HG03097 (cell line): Measurements from ENCODE around the gene RIN1.
"Not testable (repeated sequence)": the region's sequence is repeated elsewhere in the genome, so short reads cannot be mapped to it uniquely, and the experiment has no call there.

ENCODE experiments used
- ATAC-seq: cut with Tn5 transposase; IDR thresholded peaks from one replicate; pipeline ENCODE4 v1.9.1; 2021; ENCODE audit not compliant: unreplicated experiment, low FRiP score

RIN1 gene

DNA sequence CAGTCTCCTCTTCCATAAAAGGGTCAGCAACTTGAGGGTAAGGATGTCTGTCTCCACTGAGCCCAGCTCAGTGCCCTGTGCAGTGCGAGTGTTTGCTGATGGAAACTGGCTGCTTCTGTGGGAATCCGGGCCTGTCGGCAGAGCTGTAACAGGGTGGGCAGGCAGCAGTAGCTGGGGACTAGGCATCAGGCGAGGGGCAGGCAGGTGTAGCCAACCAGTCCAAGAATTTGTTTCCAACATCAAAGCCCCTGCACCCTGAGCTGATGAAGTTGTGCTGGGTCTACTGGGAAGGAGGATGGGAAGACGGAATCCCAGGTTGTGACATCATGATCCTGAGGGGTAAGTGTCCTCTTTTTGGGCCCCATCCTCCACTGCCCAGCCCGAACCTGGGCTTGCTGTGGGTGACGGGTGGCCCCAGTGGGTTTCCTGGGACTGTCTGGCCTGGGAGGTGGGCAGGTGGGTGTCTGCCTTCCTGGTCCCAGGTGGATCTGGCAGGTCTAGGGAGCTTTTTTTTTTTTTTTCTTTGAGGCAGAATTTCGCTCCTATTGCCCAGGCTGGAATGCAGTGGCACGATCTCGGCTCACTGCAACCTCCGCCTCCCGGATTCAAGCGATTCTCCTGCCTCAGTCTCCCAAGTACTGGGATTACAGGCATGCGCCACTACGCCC lies 24.3 kb upstream of the RIN1 start:
- ATAC-seq, result no peak

DNA sequence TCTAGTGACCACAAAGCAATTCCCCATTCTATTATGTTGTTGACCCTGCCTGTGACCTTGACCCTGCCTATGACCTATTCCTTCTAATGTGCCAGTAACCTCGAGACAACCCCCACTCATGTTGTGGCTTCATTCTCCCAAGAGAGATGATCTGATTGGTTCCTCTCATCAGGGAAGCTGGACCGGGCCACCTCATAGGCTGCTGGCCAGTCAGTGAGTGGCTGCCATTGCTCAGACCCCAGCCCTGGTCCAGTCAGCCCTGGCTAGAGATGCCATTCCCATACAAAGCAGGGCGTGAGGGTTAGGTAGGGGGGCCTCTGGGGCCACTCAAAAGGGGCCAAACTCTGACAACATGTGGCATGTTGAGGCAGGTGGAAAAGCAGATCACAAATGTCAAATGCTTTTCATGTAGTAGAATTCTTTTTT lies 23.4 kb upstream of the RIN1 start:
- ATAC-seq, result no peak

DNA sequence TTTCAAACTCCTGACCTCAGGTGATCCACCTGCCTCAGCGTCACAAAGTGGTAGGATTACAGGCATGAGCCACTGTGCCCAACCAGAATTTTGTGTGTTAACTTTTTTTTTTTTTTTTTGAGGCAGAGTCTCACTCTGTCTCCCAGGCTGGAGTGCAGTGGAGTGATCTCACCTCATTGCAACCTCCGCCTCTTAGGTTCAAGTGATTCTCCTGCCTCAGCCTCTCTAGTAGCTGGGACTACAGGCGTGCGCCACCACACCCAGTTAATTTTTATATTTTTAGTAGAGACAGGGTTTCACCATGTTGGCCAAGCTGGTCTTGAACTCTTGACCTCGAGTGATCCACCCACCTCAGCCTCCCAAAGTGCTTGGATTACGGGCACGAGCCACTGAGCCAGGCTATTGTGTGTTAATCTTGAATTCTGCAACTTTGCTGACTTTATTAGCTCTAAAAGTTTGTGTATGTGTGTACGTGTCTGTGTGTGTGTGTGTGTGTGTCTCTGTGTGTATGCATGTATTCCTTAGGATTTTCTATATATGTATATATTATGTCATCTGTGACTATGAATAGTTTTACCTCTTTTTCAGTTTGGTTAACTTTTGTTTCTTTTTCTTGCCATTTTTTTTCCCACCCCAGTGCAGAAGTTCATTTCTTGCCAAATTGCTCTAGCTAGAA lies 14.5 kb upstream of the RIN1 start:
- not testable (repeated sequence) for ATAC-seq

GRCh38 chr11:66349084-66349386 lies 12.8 kb upstream of the RIN1 start:
- ATAC-seq, result no peak

GRCh38 chr11:66347425-66348276 lies 11.4 kb upstream of the RIN1 start, which contains the start of gene B4GAT1:
Gene B4GAT1 (minus strand): TSS chr11:66347629. CDS start chr11:66347545, 84 bp downstream.
- no peak for ATAC-seq

DNA sequence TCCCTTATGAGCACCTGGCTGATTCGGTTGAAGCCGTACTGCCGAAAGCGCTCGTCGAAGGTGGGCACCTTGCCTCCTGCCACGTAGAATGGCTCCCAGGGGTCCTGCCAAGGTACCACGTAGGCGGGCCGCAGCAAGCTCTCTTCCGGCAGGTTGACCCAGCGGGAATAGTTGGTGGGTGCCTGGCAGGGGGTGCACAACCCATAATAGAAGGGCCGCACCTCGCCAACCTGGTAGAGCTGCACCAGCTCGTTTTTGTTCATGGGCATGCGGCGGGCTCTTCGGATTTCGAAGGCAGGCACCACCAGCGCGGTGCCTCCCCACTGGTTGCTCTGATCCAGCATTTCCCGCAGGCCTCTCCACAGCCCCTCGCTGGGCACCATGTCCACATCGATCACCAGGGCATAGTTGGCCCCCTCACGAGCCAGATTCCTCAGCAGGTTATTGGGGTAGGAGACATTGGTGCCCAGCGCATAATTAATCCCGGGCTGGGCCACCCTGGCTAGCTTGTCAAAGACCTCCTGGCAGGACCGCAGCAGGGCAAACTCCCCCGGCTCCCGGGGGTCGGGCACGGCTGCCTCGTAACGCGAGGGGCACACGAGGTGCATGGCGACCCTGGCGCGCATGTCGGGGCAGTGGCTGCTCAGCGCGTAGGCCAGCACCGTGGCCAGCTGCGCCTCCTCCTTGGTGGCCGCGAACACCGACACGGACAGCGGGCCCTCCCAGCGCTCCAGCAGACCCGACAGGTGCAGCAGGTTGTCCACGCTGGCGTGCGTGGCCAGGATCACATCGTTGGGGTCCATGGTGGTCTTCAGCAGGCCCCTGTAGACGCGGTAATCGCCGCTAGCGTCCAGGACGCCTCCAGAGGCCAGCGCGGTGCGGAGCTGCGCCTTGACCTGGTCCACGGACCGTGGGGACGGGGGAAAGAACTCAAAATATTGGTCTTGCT lies 10.5 kb upstream of the RIN1 start:
- ATAC-seq, result no peak

- no peak for ATAC-seq
These were observed 9.0 kb upstream of the RIN1 start for GRCh38 chr11:66345316-66345649.

- ATAC-seq, result peak; percentile 63
These were observed 8.5 kb upstream of the RIN1 start, which contains the start of gene BRMS1 for GRCh38 chr11:66344550-66345315. Gene BRMS1 (minus strand): TSS chr11:66345104. CDS start chr11:66342234, 2,870 bp downstream.

DNA sequence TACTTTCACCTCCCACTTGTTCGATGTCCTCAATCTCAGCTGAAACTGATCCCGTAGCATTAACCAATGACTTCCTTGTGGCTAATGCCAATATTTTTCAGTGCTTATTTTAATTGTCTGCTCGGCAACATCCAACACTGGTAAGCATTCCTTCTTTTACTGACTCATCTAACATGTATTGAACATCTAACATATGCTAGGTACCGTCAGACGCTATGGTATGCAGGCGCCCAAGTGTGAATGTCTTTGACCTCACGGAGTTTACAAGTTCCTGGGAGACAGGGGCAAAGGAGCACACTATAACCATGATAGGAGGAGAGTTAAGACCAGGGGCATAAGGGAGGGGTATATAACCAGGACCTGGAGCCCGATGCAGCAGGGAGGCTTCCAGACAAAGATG lies 6.9 kb upstream of the RIN1 start:
- no peak for ATAC-seq

GRCh38 chr11:66341502-66342126 lies 5.4 kb upstream of the RIN1 start:
- ATAC-seq, result no peak

DNA sequence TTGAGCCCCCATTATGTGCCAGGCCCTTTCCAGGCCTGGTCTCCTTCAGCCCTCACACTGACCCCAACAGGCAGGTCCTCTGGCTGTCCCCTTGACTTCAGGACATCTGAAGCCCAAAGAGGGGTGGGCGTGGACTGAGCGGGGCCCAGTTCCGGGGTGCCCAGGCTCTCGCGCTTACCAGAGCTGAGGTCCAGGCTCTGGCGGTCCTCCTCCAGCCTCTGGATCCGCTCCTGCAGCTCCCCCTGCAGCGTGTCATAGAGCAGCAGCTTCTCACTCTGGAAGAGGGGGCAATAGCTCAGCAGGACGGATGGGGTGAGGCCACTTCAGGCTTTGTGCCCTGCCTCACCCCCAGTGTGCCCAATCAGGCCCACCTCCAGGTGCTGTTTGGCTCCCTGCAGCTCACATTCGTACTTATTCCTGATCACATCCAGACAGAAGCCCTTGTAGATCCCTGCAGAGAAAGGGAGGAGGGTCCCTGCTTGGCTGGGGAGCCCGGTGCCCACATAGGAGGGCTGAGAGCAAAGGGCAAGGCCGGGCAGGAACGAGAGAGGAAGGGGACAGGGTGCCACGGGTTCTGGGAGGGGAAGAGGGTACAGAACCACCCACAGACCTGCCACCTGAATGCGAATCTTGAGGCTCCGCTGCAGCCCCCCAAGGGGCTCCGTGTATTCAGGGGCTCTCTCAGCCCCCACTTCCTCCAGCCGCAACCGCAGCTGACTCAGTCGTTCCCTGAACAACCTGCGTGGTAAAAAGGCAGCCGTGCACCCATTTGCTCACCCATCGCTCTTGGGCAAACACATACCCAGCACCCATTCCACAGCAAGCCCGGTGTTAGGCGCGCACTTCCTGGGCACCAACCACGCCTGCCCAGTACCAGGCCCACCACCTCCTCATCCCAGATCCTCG lies 4.6 kb upstream of the RIN1 start:
- ATAC-seq, result no peak

- no peak for ATAC-seq
These were observed 3.7 kb upstream of the RIN1 start for GRCh38 chr11:66339686-66340483.

- ATAC-seq, result no peak
These were observed 3.0 kb upstream of the RIN1 start for GRCh38 chr11:66339162-66339675.

GRCh38 chr11:66338276-66339161 lies 2.3 kb upstream of the RIN1 start:
- ATAC-seq, result no peak

DNA sequence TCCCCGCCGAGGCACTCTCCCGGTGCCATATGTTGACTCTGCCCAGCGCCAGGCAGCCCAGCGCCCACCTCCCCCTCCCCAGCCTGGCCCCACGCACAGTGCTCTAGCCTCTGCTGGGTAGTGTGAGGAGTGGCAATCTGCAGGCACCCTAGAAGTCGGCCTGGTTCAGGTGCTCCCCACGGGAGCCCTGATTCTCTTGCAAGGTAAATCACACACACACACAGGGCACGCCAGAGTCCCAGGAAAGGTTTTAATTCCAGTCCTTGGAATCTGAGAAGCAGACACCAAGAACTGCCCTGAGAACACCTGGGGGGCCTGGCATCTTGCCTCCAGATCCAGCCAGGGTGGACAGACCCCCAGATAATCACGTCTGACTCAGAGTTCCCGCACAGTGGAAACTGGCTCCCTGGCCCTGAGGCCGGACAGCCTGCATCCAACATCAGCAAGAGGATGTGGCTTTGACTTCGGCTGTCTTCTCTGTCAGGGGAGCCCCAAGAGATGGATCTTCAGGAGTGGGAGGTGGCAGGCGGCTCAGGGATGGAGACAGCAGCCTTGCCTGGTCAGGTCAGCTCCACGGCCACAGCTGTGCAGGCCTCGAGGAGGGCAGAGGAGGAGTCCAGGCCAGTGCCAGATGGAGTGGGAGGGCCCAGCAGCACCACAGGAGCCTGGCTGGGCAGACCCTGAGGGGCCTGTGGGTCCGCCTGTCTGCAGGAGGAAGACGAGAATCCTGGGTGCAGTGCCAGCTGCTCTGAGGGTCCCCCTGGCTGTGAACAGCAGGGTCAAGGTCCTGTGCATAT lies 1.1 kb upstream of the RIN1 start:
- no peak for ATAC-seq
